AG09309 (cell line): ENCODE data around the gene CNTF.

Source experiments
- DNase-seq: peaks from one replicate; pipeline ENCODE4 v3.0.0-alpha.2; 2010; ENCODE audit warnings: low read depth
- H3K4me3 ChIP-seq: 2 replicates; pipeline ENCODE4 v1.5.1; 2011; ENCODE audit warnings: mild to moderate bottlenecking, low read depth, low read length, moderate library complexity; ENCODE audit not compliant: control insufficient read depth
- CTCF ChIP-seq: IDR thresholded peaks from 2 replicates; pipeline ENCODE4 v1.5.1; 2011; ENCODE audit warnings: mild to moderate bottlenecking, low read depth, low read length, inconsistent platforms; ENCODE audit not compliant: insufficient read depth, control insufficient read depth; ENCODE audit errors: missing control alignments

The CNTF gene

GRCh38 chr11:58616594-58616993 lies 5.9 kb upstream of the CNTF start:
- DNase-seq: peak; percentile 78
- H3K4me3 ChIP-seq: no peak overlapping the region
- no peak for TF ChIP-seq CTCF

DNA sequence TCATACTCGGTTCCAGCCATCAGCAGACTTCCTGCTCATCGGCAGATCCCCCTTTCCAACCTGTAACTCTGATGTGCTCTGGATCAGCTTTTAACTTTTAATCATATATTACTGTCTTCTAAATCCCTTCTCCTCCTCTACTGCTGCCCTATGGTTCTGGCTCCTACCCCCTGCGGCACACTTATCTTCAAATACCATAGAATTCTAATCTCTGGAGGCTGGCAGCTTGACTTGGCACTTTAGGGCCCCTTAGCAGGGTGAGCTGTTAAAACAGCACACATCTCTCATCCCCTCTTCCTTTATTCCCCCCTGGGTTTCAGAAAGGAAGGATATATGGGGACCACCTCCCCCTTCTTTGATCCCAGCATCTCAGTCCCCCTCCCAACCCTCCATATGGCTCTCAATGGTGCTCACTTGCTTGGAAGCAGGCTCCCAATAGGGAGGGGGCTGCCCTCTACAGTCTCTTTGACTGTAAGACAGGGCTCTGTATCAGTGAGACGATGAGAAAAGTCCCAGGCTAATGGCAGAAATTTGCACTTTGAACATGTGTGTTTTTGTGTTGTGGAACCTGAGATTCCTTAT lies 4.4 kb upstream of the CNTF start:
- TF ChIP-seq CTCF: no peak
- no peak overlapping the region for H3K4me3 ChIP-seq
- no peak for DNase-seq

GRCh38 chr11:58621586-58622262 lies 741 bp upstream of the CNTF start:
- no peak for TF ChIP-seq CTCF
- DNase-seq: no peak
- H3K4me3 ChIP-seq: no peak overlapping the region

DNA sequence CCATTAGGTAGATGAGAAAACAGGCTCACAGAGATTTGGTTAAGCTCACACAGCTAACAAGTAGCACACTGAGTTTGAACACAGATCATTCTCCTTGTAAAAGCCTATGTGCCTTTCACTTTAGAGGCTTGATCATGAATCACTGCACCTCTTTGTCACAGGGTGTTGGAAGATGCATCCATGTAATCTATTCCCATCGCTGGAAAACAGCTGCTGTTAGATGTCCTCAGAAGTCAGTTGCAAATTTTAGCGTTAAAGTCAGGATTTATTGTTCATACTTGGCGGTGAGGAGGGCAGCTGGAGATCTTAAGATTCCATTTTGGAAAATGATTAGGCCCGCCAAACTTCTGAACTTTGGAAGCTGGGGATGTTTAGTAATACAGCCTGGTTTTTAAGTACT lies 2.6 kb downstream of the CNTF start:
- DNase-seq: no peak
- H3K4me3 ChIP-seq: no peak overlapping the region
- TF ChIP-seq CTCF: no peak

- H3K4me3 ChIP-seq: no peak overlapping the region
- no peak for DNase-seq
- no peak for TF ChIP-seq CTCF
These were observed 3.5 kb downstream of the CNTF start for GRCh38 chr11:58625826-58626460.

DNA sequence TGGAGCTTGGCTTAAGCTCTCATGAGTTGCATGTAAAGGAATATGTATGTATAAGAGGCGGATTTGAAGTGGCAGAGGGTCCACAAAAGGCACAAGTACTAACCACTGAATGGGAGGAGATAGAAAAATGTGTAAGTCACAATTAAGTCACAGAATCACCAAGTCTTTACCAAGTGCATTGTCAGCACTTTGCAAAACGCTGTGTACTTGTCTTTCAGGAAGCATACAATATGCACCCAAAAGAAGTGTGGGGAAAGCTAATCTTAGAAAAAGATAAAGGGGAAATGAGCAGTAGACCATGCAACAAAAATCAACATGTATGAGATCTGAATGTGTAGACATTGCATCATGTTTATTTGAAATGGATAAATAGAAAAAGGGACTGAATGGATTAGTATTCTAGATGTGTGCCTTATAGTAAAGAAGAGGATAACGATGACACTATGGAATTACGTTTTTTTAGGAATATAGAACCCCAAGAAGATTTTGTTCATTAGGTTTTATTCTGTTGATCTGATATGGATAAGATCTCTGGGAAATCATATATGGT lies 4.5 kb downstream of the CNTF start:
- TF ChIP-seq CTCF: no peak
- H3K4me3 ChIP-seq: no peak overlapping the region
- DNase-seq: no peak
